Lower leg skin (tissue), 4 donors: Measurements from ENCODE around the gene ADAMTSL2. TPM values are rescaled to one million over a fixed set of nuclear protein-coding genes. Genes with fewer than 3 reads are reported as not detected.

Source experiments
- DNase-seq, 2 donors: peaks; one replicate each; pipeline ENCODE4 v3.0.0-alpha.2; 2019; ENCODE audit warnings: low spot score in 2 of 2
- H3K4me3 ChIP-seq: fragments of 200-600 bp; sonication (generic); 2 replicates; pipeline ENCODE4 v1.5.1; 2017; ENCODE audit warnings: mild to moderate bottlenecking, low read depth; ENCODE audit not compliant: poor library complexity, severe bottlenecking
- CTCF ChIP-seq, 3 donors: fragments of 450-650 bp; IDR thresholded peaks; one replicate each; pipeline ENCODE4 v1.5.1; 2016; ENCODE audit warnings: antibody characterized with exemption in 3 of 3, mild to moderate bottlenecking in 3 of 3, moderate library complexity in 2 of 3
- POLR2A ChIP-seq, 2 donors: fragments of 450-650 bp; IDR thresholded peaks; one replicate each; pipeline ENCODE4 v1.6.1; 2016 to 2017; ENCODE audit warnings: antibody characterized with exemption in 2 of 2, mild to moderate bottlenecking in 1 of 2, moderate library complexity in 1 of 2
- WGBS, 2 donors: methylation state at CpG; one replicate each; pipeline ENCODE4 v1.1.5; 2018; 5-methylcytosine and 5-hydroxymethylcytosine counted together
- intact Hi-C: fragments of 100-400 bp; cut with DNase I; formaldehyde crosslinking; loops from one replicate; pipeline ENCODE4 v1.15.0; 2023; ENCODE audit warnings: low total_unique reads
- total RNA-seq, 4 donors: library from RNA; depleted of rRNA; stranded (reverse); fragments of >200 nt; gene quantifications; one replicate each; pipeline ENCODE4 v1.1.0, GENCODE V29; 2016

The ADAMTSL2 gene
- total RNA-seq, 4 donors from 2014 or later, result 0.08 to 1.5 (median 0.32) TPM; not detected in 1

GRCh38 chr9:133609311-133610098 is 75.0 kb downstream of the ADAMTSL2 start, which contains the start of gene FAM163B:
Gene FAM163B (minus strand): TSS chr9:133609389. CDS start chr9:133580223, 29,166 bp downstream.
- H3K4me3 ChIP-seq, result no peak within 1 kb of the TSS

GRCh38 chr9:133610845-133611244 is 76.3 kb downstream of the ADAMTSL2 start:
- 83 to 86% methylated on average over 5 of the region's 5 CpGs for WGBS, 2 donors
- no peak overlapping the region for H3K4me3 ChIP-seq
- intact Hi-C loops, result no loop called here
- DNase-seq, result no peak
- TF ChIP-seq POLR2A (IDR thresholded peaks at IDR 0.05) (no peak), CTCF (IDR thresholded peaks at IDR 0.05) (no peak)

More at GRCh38 chr9:133609311-133610098, 75.0 kb downstream of the ADAMTSL2 start, which contains the start of gene FAM163B:
- WGBS, 2 donors, result 24 to 38% methylated on average over 13 to 39 of the region's 61 CpGs
- intact Hi-C loops, result no loop called here
- TF ChIP-seq POLR2A (IDR thresholded peaks at IDR 0.05), result no peak
- no peak for TF ChIP-seq CTCF (IDR thresholded peaks at IDR 0.05)
- DNase-seq, result no peak

DNA sequence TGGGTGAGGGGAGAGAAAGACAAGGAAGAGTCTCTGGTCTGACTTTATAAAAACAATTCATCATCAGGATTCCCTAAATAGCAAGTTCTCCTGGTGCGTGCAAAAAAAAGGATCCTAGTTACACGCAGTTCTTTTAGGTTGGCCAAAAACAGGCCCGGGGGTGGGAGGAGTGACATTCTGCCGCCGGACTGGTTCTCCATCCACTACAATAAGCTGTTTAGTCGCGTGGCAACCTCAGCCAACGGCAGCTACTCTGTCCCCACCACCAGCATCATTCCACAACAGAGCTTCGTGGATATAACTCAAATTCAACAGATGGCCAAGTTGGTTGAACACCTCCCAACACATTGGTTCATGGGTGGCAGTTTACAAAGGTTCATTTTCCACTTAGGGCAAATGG is 77.5 kb downstream of the ADAMTSL2 start:
- no peak for DNase-seq
- 82 to 88% methylated on average over 9 of the region's 9 CpGs for WGBS, 2 donors
- intact Hi-C loops, result no loop called here
- no peak for TF ChIP-seq CTCF (IDR thresholded peaks at IDR 0.05)
- no peak for TF ChIP-seq POLR2A (IDR thresholded peaks at IDR 0.05)
- no peak overlapping the region for H3K4me3 ChIP-seq

GRCh38 chr9:133612816-133613215 is 78.3 kb downstream of the ADAMTSL2 start:
- WGBS, 2 donors, result 57 to 62% methylated on average over 8 of the region's 8 CpGs
- no peak for TF ChIP-seq POLR2A (IDR thresholded peaks at IDR 0.05)

DNA sequence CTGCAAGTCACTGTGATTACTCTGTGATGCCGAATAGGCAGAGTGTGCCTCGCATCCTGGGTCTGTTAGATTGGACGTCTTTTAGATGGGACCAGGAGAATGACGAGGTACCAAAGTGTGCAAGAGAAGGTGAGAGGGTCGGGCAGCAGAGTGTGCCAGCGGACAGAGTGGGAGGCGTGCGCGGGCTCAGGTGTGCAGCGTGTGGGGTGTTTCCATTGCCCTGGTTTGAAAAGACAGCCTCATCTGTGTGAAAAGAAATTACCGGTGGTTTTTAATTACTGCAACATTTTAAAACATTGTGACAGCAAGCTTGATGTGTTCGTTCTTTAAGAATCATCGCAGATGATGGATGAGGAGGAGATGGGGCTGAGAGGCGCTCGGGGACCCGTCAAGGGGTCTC is 78.9 kb downstream of the ADAMTSL2 start:
- WGBS, 2 donors, result 70 to 78% methylated on average over 16 of the region's 16 CpGs
- TF ChIP-seq POLR2A (IDR thresholded peaks at IDR 0.05), result no peak
- no peak for TF ChIP-seq CTCF (IDR thresholded peaks at IDR 0.05)
- intact Hi-C loops, result no loop called here
- no peak overlapping the region for H3K4me3 ChIP-seq
- no peak for DNase-seq

More at GRCh38 chr9:133612816-133613215, 78.3 kb downstream of the ADAMTSL2 start:
- H3K4me3 ChIP-seq, result no peak overlapping the region
- no peak for DNase-seq
- intact Hi-C loops, result no loop called here

GRCh38 chr9:133614056-133614455 is 79.6 kb downstream of the ADAMTSL2 start:
- no peak overlapping the region for H3K4me3 ChIP-seq
- 55 to 71% methylated on average over 10 of the region's 10 CpGs for WGBS, 2 donors
- TF ChIP-seq POLR2A (IDR thresholded peaks at IDR 0.05) (no peak), CTCF (IDR thresholded peaks at IDR 0.05) (no peak)
- DNase-seq, result no peak
- intact Hi-C loops, result no loop called here
